ENCODE data around the gene ANKRD44.

The ANKRD44 gene

GRCh38 chr2:197191177-197191939 lies 119.2 kb downstream of the ANKRD44 start:
- H3K4me3 ChIP-seq (ENCODE audit: low read depth, low read length) = no peak overlapping the region
- peak; percentile 60 for TF ChIP-seq CTCF (conservative IDR thresholded peaks at IDR 0.05; ENCODE audit: low read depth, low read length)
- peak; percentile 61 for DNase-seq (ENCODE audit: low read depth)

GRCh38 chr2:197190100-197190432 lies 120.5 kb downstream of the ANKRD44 start:
- no peak for TF ChIP-seq CTCF (conservative IDR thresholded peaks at IDR 0.05; ENCODE audit: low read depth, low read length)
- H3K4me3 ChIP-seq (ENCODE audit: low read depth, low read length) = no peak overlapping the region
- no peak for DNase-seq (ENCODE audit: low read depth)

GRCh38 chr2:197189426-197190099 lies 121.0 kb downstream of the ANKRD44 start:
- H3K4me3 ChIP-seq (ENCODE audit: low read depth, low read length) = no peak overlapping the region
- TF ChIP-seq CTCF (conservative IDR thresholded peaks at IDR 0.05; ENCODE audit: low read depth, low read length) = no peak
- no peak for DNase-seq (ENCODE audit: low read depth)

- DNase-seq (ENCODE audit: low read depth) = no peak
- H3K4me3 ChIP-seq (ENCODE audit: low read depth, low read length) = no peak overlapping the region
- no peak for TF ChIP-seq CTCF (conservative IDR thresholded peaks at IDR 0.05; ENCODE audit: low read depth, low read length)
Observed at GRCh38 chr2:197185676-197186075, 124.9 kb downstream of the ANKRD44 start.

- no peak for TF ChIP-seq CTCF (conservative IDR thresholded peaks at IDR 0.05; ENCODE audit: low read depth, low read length)
- no peak overlapping the region for H3K4me3 ChIP-seq (ENCODE audit: low read depth, low read length)
- DNase-seq (ENCODE audit: low read depth) = peak; percentile 45
Observed at GRCh38 chr2:197184959-197185586, 125.5 kb downstream of the ANKRD44 start.

GRCh38 chr2:197183355-197183754 lies 127.2 kb downstream of the ANKRD44 start:
- no peak for DNase-seq (ENCODE audit: low read depth)
- no peak overlapping the region for H3K4me3 ChIP-seq (ENCODE audit: low read depth, low read length)
- TF ChIP-seq CTCF (conservative IDR thresholded peaks at IDR 0.05; ENCODE audit: low read depth, low read length) = no peak
